Hepatocyte (in vitro differentiated cells): ENCODE data around the gene TPK1.

Experiments used
- CTCF ChIP-seq: fragments of 200-600 bp; sonication (generic); IDR thresholded peaks from 2 replicates; pipeline ENCODE4 v1.5.1; 2016; ENCODE audit warnings: antibody characterized with exemption, mild to moderate bottlenecking; ENCODE audit not compliant: poor library complexity
- EZH2 ChIP-seq: fragments of 200-600 bp; sonication (generic); IDR thresholded peaks from 2 replicates; pipeline ENCODE4 v1.6.1; 2016; ENCODE audit warnings: antibody characterized with exemption, mild to moderate bottlenecking, borderline replicate concordance
- EZH2phosphoT487 ChIP-seq: fragments of 200-600 bp; sonication (generic); IDR thresholded peaks from one replicate; pipeline ENCODE4 v1.6.1; 2018; ENCODE audit warnings: antibody characterized with exemption, mild to moderate bottlenecking, low read depth, moderate library complexity; ENCODE audit not compliant: unreplicated experiment, severe bottlenecking

- TF ChIP-seq CTCF (no peak), EZH2 (no peak), EZH2phosphoT487 (no peak)
Observed at GRCh38 chr7:144762853-144763252, 73.0 kb downstream of the TPK1 start.
